Measurements from ENCODE around the gene HIGD1B. TPM values are rescaled to one million over a fixed set of nuclear protein-coding genes. Genes with fewer than 3 reads are reported as not detected.

HIGD1B gene
- total RNA-seq, 2 donors from 2014 or later, result 19.0 TPM; not detected in 1

DNA sequence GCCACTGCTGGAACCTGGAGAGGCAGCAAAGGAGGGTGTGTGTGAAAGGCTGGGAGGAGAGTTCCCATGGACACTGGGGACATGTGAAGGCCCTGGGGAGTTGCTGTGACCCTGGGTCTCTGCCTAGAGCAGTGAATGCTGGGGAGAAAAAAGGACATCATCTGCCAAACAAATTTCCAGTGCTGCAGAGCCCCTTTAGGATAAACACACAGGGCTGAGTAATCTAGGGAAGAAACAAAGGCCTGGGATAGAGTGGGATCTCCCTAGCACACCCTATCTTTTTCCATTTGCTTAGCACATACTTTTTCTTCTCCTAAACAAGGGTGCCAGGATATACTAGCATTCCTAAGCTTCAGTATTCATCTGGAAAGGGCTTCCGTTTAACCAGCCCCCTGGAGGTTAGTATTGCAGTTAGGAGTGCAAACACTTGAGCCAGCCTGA, 3.3 kb upstream of the HIGD1B start:
- TF ChIP-seq CTCF (IDR thresholded peaks at IDR 0.05), result no peak
- Histone ChIP-seq H3K36me3 (no peaks in the 10 kb centered on the region), H3K27me3 (no peaks in the 10 kb centered on the region), H3K9me3 (no peaks in the 10 kb centered on the region), H3K27ac (no peak overlapping the region), H3K4me3 (no peak overlapping the region), H3K4me1 (peaks cover 0 to 11% of the 10 kb centered on the region in 2 donors)
- DNase-seq (ENCODE audit: low spot score), result no peak

DNA sequence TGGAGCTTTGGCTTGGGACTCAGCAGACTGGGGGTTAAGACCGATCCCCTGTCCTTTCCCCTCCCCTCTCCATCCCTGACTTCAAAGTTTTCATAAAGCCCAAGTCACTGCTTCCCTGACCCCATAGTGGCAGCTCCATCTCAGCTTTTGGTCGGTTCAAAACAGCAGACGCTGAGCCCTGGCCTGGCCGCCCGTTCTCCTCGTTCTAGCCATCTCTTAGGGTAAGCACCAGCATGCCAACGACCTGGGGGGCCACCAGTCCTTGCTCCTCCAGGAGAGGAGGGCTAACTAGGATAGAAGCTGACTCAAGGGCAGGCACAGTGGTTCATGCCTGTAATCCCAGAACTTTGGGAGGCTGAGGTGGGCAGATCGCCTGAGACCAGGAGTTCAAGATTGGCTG, 1.5 kb upstream of the HIGD1B start:
- no peaks in the 10 kb centered on the region for H3K9me3 ChIP-seq
- H3K4me3 ChIP-seq, result no peak overlapping the region
- peaks cover 10% of the 10 kb centered on the region for H3K36me3 ChIP-seq
- H3K27me3 ChIP-seq, result no peaks in the 10 kb centered on the region
- no peak for DNase-seq (ENCODE audit: low spot score)
- no peak for TF ChIP-seq CTCF (IDR thresholded peaks at IDR 0.05)
- H3K27ac ChIP-seq, result no peak overlapping the region
- peaks cover 0 to 11% of the 10 kb centered on the region in 2 donors for H3K4me1 ChIP-seq

DNA sequence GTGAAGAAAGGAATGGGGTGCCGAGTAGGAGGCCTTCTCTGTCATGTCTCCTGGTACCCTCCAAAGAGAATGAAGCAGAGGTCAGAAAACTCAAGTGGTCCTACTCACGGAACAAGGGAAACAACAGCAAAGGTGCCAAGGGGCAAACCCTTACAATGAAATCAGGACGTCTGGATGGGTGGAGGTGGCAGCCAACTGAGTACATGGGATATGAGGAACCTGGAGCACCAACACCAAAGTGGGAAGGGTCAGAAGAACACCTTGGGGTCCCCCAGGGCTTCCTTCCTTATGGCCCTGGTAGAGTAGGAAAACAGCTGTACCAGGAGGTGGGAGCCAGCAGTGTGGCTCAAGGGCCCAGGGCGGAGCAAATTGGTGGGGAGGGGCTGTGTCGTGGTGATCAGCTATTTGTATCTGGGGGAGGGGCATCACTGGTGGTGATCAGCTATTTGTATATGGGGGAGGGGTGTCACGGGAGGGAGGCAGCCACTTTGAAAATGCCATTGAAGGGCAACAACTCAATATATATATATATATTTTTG, 643 bp downstream of the HIGD1B start:
- DNase-seq (ENCODE audit: low spot score), result no peak
- peaks cover 0 to 4% of the 10 kb centered on the region in 2 donors for H3K4me1 ChIP-seq
- TF ChIP-seq CTCF (IDR thresholded peaks at IDR 0.05), result no peak
- peaks cover 31% of the 10 kb centered on the region for H3K36me3 ChIP-seq
- no peaks in the 10 kb centered on the region for H3K27me3 ChIP-seq
- peak overlapping the region in 1 of 2 donors; percentile 11 for H3K4me3 ChIP-seq
- no peaks in the 10 kb centered on the region for H3K9me3 ChIP-seq
- no peak overlapping the region for H3K27ac ChIP-seq

DNA sequence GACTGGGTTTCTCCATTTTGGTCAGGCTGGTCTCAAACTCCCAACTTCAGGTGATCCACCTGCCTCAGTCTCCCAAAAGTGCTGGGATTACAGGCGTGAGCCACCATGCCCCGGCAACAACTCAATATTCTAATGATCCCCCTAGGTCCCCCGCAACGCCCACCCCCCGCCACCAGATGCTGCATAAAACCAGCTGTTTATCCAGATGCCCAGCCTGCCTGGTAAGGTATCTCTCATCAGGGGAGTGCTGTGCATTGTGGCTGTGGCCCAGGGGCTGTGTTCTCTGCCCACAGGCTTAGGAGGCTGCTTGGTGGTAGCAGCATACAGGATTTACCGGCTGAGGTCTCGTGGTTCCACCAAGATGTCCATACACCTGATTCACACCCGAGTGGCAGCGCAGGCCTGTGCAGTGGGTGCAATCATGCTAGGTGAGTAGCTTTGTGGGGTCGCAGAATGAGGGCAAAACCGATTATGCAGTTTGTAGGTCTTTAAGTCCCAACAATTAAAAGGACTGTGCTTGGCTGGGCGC, 1.3 kb downstream of the HIGD1B start:
- Histone ChIP-seq H3K36me3 (peaks cover 38% of the 10 kb centered on the region), H3K4me1 (peaks cover 0 to 4% of the 10 kb centered on the region in 2 donors), H3K27me3 (no peaks in the 10 kb centered on the region), H3K27ac (peak overlapping the region in 1 of 2 donors; percentile 32), H3K4me3 (no peak overlapping the region), H3K9me3 (no peaks in the 10 kb centered on the region)
- TF ChIP-seq CTCF (IDR thresholded peaks at IDR 0.05), result no peak
- DNase-seq (ENCODE audit: low spot score), result no peak

GRCh38 chr17:44850025-44850424, 2.3 kb downstream of the HIGD1B start:
- Histone ChIP-seq H3K9me3 (no peaks in the 10 kb centered on the region), H3K27me3 (no peaks in the 10 kb centered on the region), H3K4me3 (no peak overlapping the region), H3K4me1 (peaks cover 0 to 4% of the 10 kb centered on the region in 2 donors), H3K36me3 (peaks cover 48% of the 10 kb centered on the region), H3K27ac (peak overlapping the region in 1 of 2 donors; percentile 37)
- DNase-seq (ENCODE audit: low spot score), result no peak
- TF ChIP-seq CTCF (IDR thresholded peaks at IDR 0.05), result no peak

DNA sequence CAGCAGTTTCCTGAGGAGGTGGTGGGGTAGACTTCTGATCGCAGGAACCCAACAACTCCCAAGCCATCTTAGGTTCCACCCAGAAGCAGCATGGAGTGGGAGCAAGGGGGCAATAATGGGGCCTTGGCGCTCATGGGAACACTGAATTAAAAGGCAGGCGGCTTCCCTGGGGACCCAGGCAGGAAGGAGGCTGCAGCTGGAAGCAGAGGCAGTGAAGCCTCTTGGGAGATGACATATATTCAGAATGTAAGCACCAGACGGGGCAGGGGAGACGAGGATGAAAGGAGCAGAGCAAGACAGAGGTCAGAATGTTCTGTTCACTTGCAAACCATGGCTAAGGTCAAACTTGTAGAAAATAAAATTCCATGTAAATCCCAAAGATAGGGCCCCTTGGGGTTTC, 2.9 kb downstream of the HIGD1B start:
- DNase-seq (ENCODE audit: low spot score), result no peak

More for the DNA sequence above, 2.9 kb downstream of the HIGD1B start:
- no peak for TF ChIP-seq CTCF (IDR thresholded peaks at IDR 0.05)
- no peaks in the 10 kb centered on the region for H3K27me3 ChIP-seq
- peak overlapping the region in 1 of 2 donors; percentile 37 for H3K27ac ChIP-seq
- peaks cover 54% of the 10 kb centered on the region for H3K36me3 ChIP-seq
- H3K4me3 ChIP-seq, result no peak overlapping the region
- no peaks in the 10 kb centered on the region for H3K9me3 ChIP-seq
- peaks cover 0 to 4% of the 10 kb centered on the region in 2 donors for H3K4me1 ChIP-seq
